ENCODE measurements around the gene ACBD4.

- TF ChIP-seq POLR2AphosphoS5 (IDR thresholded peaks at IDR 0.05; ENCODE audit: low read depth, low read length) (no peak), POLR2A (IDR thresholded peaks at IDR 0.05; ENCODE audit: low read depth, low read length) (no peak)
Measured at GRCh38 chr17:45168991-45169752, 33.7 kb downstream of the ACBD4 start.
